Measurements from ENCODE around the gene RDX.

RDX gene

DNA sequence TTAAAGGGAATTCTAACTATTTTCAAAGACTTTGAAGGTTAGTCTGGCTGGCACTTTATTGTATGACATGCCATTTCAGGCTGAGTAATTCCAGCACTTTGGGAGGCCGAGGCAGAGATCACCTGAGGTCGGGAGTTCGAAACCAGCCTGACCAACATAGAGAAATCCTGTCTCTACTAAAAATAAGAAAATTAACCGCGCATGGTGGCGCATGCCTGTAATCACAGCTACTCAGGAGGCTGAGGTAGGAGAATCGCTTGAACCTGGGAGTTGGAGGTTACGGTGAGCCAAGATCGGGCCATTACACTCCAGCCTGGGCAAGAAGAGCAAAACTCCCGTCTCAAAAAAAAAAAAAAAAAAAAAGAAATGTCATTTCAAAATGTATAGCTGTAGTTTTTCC is 95.6 kb downstream of the RDX start:
- no peak for TF ChIP-seq TAF1 (IDR thresholded peaks at IDR 0.05; ENCODE audit: low read depth)

DNA sequence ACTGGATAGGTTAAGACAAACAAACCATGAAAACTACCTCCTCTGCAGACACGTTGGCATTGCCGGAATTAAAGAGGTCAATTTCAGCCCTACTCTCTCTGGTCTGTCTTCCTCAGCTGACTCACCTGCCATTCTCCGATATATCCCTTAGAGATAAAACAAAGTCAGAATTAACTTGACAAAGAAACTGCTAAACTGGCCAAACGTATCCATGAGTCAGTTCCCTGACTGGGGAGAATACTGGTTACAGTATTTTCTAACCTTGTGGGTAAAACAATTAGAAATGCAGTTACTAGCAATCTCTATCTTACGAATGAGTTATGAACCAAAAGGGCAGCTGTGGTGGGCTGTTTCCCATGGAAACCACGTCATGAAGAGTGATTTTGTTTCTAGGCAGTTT is 96.2 kb downstream of the RDX start:
- TF ChIP-seq, protein P1, sequence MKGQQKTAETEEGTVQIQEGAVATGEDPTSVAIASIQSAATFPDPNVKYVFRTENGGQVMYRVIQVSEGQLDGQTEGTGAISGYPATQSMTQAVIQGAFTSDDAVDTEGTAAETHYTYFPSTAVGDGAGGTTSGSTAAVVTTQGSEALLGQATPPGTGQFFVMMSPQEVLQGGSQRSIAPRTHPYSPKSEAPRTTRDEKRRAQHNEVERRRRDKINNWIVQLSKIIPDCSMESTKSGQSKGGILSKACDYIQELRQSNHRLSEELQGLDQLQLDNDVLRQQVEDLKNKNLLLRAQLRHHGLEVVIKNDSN (IDR thresholded peaks at IDR 0.05) = no peak
- TF ChIP-seq ZBTB7A (IDR thresholded peaks at IDR 0.05; ENCODE audit: low read depth) (no peak), TAF1 (IDR thresholded peaks at IDR 0.05; ENCODE audit: low read depth) (no peak), EP300 (IDR thresholded peaks at IDR 0.05; ENCODE audit: borderline replicate concordance) (no peak)
- TF ChIP-seq, protein P2, sequence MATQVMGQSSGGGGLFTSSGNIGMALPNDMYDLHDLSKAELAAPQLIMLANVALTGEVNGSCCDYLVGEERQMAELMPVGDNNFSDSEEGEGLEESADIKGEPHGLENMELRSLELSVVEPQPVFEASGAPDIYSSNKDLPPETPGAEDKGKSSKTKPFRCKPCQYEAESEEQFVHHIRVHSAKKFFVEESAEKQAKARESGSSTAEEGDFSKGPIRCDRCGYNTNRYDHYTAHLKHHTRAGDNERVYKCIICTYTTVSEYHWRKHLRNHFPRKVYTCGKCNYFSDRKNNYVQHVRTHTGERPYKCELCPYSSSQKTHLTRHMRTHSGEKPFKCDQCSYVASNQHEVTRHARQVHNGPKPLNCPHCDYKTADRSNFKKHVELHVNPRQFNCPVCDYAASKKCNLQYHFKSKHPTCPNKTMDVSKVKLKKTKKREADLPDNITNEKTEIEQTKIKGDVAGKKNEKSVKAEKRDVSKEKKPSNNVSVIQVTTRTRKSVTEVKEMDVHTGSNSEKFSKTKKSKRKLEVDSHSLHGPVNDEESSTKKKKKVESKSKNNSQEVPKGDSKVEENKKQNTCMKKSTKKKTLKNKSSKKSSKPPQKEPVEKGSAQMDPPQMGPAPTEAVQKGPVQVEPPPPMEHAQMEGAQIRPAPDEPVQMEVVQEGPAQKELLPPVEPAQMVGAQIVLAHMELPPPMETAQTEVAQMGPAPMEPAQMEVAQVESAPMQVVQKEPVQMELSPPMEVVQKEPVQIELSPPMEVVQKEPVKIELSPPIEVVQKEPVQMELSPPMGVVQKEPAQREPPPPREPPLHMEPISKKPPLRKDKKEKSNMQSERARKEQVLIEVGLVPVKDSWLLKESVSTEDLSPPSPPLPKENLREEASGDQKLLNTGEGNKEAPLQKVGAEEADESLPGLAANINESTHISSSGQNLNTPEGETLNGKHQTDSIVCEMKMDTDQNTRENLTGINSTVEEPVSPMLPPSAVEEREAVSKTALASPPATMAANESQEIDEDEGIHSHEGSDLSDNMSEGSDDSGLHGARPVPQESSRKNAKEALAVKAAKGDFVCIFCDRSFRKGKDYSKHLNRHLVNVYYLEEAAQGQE (IDR thresholded peaks at IDR 0.05; ENCODE audit: low read depth) = no peak

DNA sequence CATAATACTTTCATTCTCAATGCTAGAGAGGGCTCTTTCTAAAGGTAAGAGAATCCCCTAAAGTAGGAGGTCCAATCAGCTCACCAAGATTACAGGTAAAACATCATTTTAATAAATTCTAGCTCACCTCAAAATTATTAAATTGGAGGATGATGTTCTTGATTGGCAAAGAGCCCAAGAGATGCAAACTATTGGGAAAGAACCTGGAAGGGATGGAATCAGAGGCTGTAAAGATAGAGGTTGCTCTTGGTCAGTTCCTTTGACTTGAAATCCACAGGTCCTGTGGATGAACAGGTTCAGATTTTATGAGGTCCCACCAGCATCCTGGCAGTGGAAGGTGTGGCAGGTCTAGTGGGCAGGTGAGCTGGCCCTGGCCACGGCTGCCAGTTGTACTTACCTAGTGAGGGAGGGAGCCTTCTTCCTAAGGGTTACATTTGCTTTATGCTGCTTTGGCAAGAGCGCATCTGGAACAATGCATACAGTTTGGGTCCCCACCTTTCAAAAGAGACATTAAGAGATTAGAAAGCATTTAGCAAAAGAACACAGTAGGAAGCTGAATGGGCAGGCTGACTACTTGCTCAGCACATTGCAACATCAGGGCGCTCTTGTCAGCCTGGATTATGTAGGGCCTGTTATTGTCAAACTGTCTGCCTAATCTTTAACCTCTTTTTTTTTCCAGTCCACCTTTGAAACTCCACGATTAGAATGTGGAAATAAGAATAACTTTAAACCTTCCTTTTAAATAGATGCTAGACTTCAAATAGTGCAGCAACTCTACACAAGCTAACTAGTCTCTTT is 97.0 kb downstream of the RDX start:
- TF ChIP-seq TCF12 (IDR thresholded peaks at IDR 0.05; ENCODE audit: low read depth) = no peak
- no peak for TF ChIP-seq EGR1 (IDR thresholded peaks at IDR 0.05)
- TF ChIP-seq ZBTB7A (IDR thresholded peaks at IDR 0.05; ENCODE audit: low read depth) = no peak
- TF ChIP-seq CEBPB (IDR thresholded peaks at IDR 0.05) = no peak
- TF ChIP-seq, protein P1 (IDR thresholded peaks at IDR 0.05) = no peak
- TF ChIP-seq EP300 (IDR thresholded peaks at IDR 0.05; ENCODE audit: borderline replicate concordance) = no peak
- TF ChIP-seq CREB1 (IDR thresholded peaks at IDR 0.05; ENCODE audit: low read depth) = no peak
- TF ChIP-seq, protein P3, sequence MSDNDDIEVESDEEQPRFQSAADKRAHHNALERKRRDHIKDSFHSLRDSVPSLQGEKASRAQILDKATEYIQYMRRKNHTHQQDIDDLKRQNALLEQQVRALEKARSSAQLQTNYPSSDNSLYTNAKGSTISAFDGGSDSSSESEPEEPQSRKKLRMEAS (IDR thresholded peaks at IDR 0.05) = no peak
- no peak for TF ChIP-seq FOXM1 (IDR thresholded peaks at IDR 0.05; ENCODE audit: borderline replicate concordance, low read depth)
- no peak for TF ChIP-seq YY1 (IDR thresholded peaks at IDR 0.05; ENCODE audit: low read depth)
- TF ChIP-seq RAD21 (IDR thresholded peaks at IDR 0.05; ENCODE audit: low read depth) = no peak

DNA sequence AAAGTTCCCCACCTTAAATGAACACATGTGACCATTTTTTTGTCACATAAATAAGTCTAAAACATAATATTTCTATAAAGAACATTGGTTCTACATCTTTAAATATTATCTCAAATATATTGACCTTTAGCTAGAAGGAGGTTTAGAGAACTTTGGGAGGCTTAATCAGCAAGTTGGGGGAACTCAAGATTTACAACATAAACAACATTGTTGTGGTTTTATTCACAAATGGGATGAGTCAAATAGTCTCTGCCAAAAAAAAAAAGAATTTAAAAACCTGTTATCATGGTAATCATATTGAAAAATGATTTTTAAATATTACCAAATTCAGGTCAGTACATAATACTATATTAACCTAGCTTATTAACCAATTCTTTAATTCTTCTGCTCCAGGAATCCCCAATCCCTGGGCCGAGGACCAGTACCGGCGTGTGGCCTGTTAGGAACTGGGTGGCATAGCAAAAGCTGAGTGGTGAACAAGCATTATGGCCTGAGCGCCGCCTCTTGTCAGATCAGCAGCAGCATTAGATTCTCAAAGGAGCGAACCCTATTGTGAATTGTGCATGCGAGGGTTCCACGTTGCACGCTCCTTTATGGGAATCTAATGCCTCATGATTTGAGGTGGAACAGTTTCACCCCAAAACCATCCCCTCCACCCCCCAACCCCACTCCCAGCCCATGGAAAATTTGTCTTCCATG is 98.2 kb downstream of the RDX start:
- no peak for TF ChIP-seq TCF12 (IDR thresholded peaks at IDR 0.05; ENCODE audit: low read depth)
- no peak for TF ChIP-seq EGR1 (IDR thresholded peaks at IDR 0.05)
- TF ChIP-seq, protein P3 (IDR thresholded peaks at IDR 0.05) = no peak
- TF ChIP-seq, protein P2 (IDR thresholded peaks at IDR 0.05; ENCODE audit: low read depth) = no peak
- TF ChIP-seq, protein P1 (IDR thresholded peaks at IDR 0.05) = no peak
- TF ChIP-seq TEAD4 (IDR thresholded peaks at IDR 0.05) = no peak
- no peak for TF ChIP-seq YY1 (IDR thresholded peaks at IDR 0.05; ENCODE audit: low read depth)
- no peak for TF ChIP-seq CREB1 (IDR thresholded peaks at IDR 0.05; ENCODE audit: low read depth)
- no peak for TF ChIP-seq NFIC (IDR thresholded peaks at IDR 0.05)
- TF ChIP-seq RAD21 (IDR thresholded peaks at IDR 0.05; ENCODE audit: low read depth) = no peak
- TF ChIP-seq ZBTB7A (IDR thresholded peaks at IDR 0.05; ENCODE audit: low read depth) = no peak
- no peak for TF ChIP-seq EP300 (IDR thresholded peaks at IDR 0.05; ENCODE audit: borderline replicate concordance)
- TF ChIP-seq CEBPB (IDR thresholded peaks at IDR 0.05) = no peak
- no peak for TF ChIP-seq TAF1 (IDR thresholded peaks at IDR 0.05; ENCODE audit: low read depth)
- TF ChIP-seq FOXM1 (IDR thresholded peaks at IDR 0.05; ENCODE audit: borderline replicate concordance, low read depth) = no peak

DNA sequence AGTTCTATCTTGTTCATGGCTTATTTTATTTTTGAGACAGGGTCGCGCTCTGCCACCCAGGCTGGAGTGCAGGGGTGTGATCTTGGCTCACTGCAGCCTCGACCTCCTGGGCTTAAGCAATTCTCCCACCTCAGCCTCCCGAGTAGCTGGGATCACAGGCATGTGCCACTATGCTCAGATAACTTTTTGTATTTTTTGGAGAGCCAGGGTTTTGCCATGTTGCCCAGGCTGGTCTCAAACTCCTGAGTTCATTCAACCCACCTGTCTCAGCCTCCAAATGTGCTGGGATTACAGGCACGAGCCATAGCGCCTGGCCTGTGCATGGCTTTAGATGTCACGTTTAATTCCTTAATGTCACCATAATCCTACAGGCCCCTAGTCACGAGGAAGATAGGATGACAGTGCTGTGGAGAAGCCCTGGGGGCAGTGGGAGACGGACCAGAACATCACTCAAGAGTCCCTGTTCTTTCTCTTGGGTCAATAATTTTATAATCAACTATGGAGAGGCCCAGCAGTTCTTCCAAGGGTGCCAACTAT is 99.5 kb downstream of the RDX start:
- TF ChIP-seq, protein P1 (IDR thresholded peaks at IDR 0.05) = no peak
- TF ChIP-seq NFIC (IDR thresholded peaks at IDR 0.05) (no peak), CEBPB (IDR thresholded peaks at IDR 0.05) (no peak), TEAD4 (IDR thresholded peaks at IDR 0.05) (no peak), RAD21 (IDR thresholded peaks at IDR 0.05; ENCODE audit: low read depth) (no peak), YY1 (IDR thresholded peaks at IDR 0.05; ENCODE audit: low read depth) (no peak), ZBTB7A (IDR thresholded peaks at IDR 0.05; ENCODE audit: low read depth) (no peak), EGR1 (IDR thresholded peaks at IDR 0.05) (no peak), CREB1 (IDR thresholded peaks at IDR 0.05; ENCODE audit: low read depth) (no peak)
- TF ChIP-seq, protein P2 (IDR thresholded peaks at IDR 0.05; ENCODE audit: low read depth) = no peak
- TF ChIP-seq, protein P3 (IDR thresholded peaks at IDR 0.05) = no peak
